ENCODE measurements around the gene SLTM.
"Not testable (repeated sequence)": the region's sequence is repeated elsewhere in the genome, so short reads cannot be mapped to it uniquely, and the experiment has no call there.

The SLTM gene

DNA sequence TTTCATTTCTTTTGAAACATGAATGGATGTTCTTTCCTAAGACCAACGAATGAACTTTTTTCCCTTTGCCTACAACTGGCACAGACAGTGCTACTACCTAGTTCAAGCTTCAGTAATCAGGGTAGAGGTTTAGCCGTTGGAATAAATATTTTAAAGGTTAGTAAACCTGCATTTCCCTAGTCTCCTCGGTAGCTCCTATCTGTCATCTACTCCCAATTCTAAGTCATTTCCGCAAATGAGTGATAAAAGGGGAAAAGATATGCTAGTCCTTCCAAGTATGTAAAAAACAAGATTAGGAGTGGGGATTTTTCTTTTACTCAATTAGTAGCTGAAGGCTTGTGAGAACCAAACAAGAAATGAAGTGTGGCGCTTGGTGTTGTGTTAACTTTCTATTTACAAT is 15.2 kb downstream of the SLTM start:
- no peak for TF ChIP-seq ZFX (IDR thresholded peaks at IDR 0.05; ENCODE audit: borderline replicate concordance)
- TF ChIP-seq CTCF (IDR thresholded peaks at IDR 0.05), result no peak
- H3K27ac ChIP-seq, result no peak overlapping the region

DNA sequence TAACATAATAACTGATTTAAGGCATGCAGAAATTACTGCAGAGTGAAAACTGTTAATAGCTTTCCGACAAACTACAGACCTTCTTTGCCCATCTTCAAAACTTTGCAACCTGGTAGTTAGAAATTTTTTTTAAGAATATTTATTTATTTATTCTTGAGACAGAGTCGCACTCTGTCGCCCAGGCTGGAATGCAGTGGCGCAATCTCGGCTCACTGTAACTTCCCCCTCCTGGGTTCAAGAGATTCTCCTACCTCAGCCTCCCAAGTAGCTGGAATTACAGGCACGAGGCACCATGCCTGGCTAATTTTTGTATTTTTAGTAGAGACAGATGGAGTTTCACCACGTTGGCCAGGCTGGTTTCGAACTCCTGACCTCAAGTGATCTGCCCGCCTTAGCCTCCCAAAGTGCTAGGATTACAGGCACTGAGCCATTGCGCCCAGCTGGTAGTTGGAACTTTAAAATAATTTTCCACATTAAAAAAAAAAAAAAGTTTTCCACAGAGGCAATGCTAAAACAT is 15.8 kb downstream of the SLTM start:
- not testable (repeated sequence) for H3K27ac ChIP-seq

DNA sequence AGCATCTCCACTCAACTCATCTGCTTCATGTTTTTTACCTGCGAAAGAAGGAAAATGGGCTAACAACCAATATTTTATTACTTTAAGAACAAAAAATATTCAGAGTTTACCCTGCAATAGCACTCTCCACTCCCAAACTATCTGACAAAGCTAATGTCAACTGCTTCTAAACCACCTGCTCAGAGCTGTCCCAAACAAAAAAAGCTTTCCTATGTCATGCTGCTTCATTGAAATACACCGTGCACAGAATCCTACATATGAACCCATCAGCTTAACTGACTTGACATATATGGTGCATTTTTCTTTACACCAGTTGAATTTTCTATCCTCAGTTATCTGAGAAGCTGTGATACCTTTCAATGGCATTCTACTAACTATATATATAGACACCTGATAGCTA is 16.5 kb downstream of the SLTM start:
- no peak overlapping the region for H3K27ac ChIP-seq

DNA sequence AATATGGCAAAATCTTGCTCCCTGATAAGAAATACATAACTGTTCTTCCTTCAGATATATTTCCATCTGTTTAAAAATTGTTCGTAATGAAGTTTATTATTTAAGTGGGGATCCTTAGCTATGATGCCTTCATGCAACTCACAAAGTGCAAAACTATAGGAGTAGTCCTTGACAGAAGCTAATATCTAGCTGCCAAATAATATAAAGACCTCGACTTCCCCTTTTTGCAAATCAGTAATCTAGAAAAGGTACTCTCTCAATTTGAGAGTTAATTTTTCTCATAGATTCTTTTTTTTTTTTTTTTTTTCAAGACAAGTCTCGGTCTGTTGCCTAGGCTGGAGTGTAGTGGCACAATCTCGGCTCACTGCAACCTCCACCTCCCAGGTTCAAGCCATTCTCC is 23.0 kb downstream of the SLTM start:
- no peak overlapping the region for H3K27ac ChIP-seq
- TF ChIP-seq ZFX (IDR thresholded peaks at IDR 0.05; ENCODE audit: borderline replicate concordance) (no peak), CTCF (IDR thresholded peaks at IDR 0.05) (no peak)

More for the DNA sequence above, 16.5 kb downstream of the SLTM start:
- TF ChIP-seq ZFX (IDR thresholded peaks at IDR 0.05; ENCODE audit: borderline replicate concordance) (no peak), CTCF (IDR thresholded peaks at IDR 0.05) (no peak)

DNA sequence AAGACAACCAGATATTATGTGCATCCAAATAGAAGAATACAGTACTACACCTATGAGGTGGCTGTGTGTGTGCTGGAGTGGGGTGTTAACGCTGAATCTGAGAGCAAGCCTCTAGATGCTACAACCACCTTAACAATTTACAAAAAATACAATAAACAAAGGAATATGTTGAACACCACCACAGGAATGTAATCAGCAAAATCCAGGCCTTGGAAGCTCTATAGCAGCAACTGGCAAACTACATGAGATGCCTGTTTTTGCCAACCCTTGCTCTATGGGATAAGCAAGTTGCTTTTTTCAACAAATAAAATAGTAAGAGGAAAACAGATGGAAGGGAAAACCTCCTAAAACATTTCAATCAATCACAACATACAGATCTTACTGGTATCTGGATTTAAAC is 23.9 kb downstream of the SLTM start:
- no peak overlapping the region for H3K27ac ChIP-seq

GRCh38 chr15:58908550-58909309 is 24.7 kb downstream of the SLTM start:
- TF ChIP-seq ZFX (IDR thresholded peaks at IDR 0.05; ENCODE audit: borderline replicate concordance) (no peak), CTCF (IDR thresholded peaks at IDR 0.05) (no peak)
- H3K27ac ChIP-seq, result no peak overlapping the region

More for the DNA sequence above, 23.9 kb downstream of the SLTM start:
- TF ChIP-seq ZFX (IDR thresholded peaks at IDR 0.05; ENCODE audit: borderline replicate concordance) (no peak), CTCF (IDR thresholded peaks at IDR 0.05) (no peak)

GRCh38 chr15:58900631-58901030 is 32.8 kb downstream of the SLTM start:
- no peak for TF ChIP-seq CTCF (IDR thresholded peaks at IDR 0.05)
- TF ChIP-seq ZFX (IDR thresholded peaks at IDR 0.05; ENCODE audit: borderline replicate concordance), result no peak
- H3K27ac ChIP-seq, result no peak overlapping the region

Measured in 22Rv1 (cell line).